Measurements from ENCODE around the gene C6orf89.

GRCh38 chr6:36940027-36940426 lies 54.3 kb downstream of the C6orf89 start:
- no peak for TF ChIP-seq POLR2AphosphoS5 (IDR thresholded peaks at IDR 0.05; ENCODE audit: borderline replicate concordance, low read depth, low read length)
- TF ChIP-seq EZH2 (IDR thresholded peaks at IDR 0.05) = no peak
- TF ChIP-seq FOXP2 (optimal IDR thresholded peaks at IDR 0.05; ENCODE audit: control extremely low read depth, extremely low read length, insufficient read depth) = no peak

All from SK-N-MC (cell line).